Head of caudate nucleus (tissue), 42 donors: ENCODE data around the gene PRPF31.
A peak's percentile ranks its signal among the peaks of the same experiment; 100 is the strongest.

Experiments used
- DNase-seq, 42 donors: peaks; one replicate each; pipeline versions ENCODE4 v3.0.0 to v3.0.0-alpha.2; 2020 to 2021; ENCODE audit warnings: mixed read lengths in 7 of 42
- intact Hi-C: fragments of 100-400 bp; cut with DNase I; formaldehyde crosslinking; loops from one replicate; pipeline ENCODE4 v1.15.0; 2022

The PRPF31 gene

GRCh38 chr19:54173951-54174834 lies 58.6 kb downstream of the PRPF31 start:
- intact Hi-C loops: no loop called here

GRCh38 chr19:54178581-54179261 lies 63.2 kb downstream of the PRPF31 start:
- intact Hi-C loops: no loop called here
- DNase-seq: peak in 39 of 42 donors; percentile 28 to 75 (median 61)

More at GRCh38 chr19:54173951-54174834, 58.6 kb downstream of the PRPF31 start:
- no peak for DNase-seq

- no peak for DNase-seq
- intact Hi-C loops: no loop called here
Measured at GRCh38 chr19:54179262-54179852, 63.8 kb downstream of the PRPF31 start.

GRCh38 chr19:54179921-54180461 lies 64.4 kb downstream of the PRPF31 start:
- intact Hi-C loops: no loop called here
- peak in 38 of 42 donors; percentile 37 to 88 (median 66) for DNase-seq

- intact Hi-C loops: no loop called here
- DNase-seq: no peak
Measured at GRCh38 chr19:54180691-54181091, 65.1 kb downstream of the PRPF31 start.
